AG04449 (cell line): ENCODE results near the gene PALLD.

Source experiments
- CTCF ChIA-PET: fragments of 350-600 bp; formaldehyde crosslinking; extraction: SDS; loops from one replicate; lab custom pipeline; 2021; ENCODE audit warnings: antibody characterized with exemption; lab: Yijun Ruan, JAX
- POLR2A ChIA-PET: fragments of 400-600, 350-600 bp; formaldehyde crosslinking; extraction: SDS; loops from one replicate; lab custom pipeline; 2020; ENCODE audit warnings: antibody characterized with exemption, inconsistent platforms; lab: Yijun Ruan, JAX
- DNase-seq: peaks from one replicate; pipeline ENCODE4 v3.0.0-alpha.2; 2010; ENCODE audit warnings: low read depth, low spot score
- H3K4me3 ChIP-seq: 2 replicates; pipeline ENCODE4 v1.5.1; 2011; ENCODE audit warnings: low read depth, mild to moderate bottlenecking, control low read depth, low read length
- TF ChIP-seq, protein P1 (sequence below): IDR thresholded peaks from one replicate; pipeline ENCODE4 v1.5.1; 2011; ENCODE audit warnings: mild to moderate bottlenecking, moderate library complexity, low read length, control low read depth, inconsistent platforms; ENCODE audit not compliant: insufficient read depth; ENCODE audit errors: missing control alignments

The PALLD gene

GRCh38 chr4:168637872-168638756, 141.3 kb downstream of the PALLD start:
- POLR2A ChIA-PET = no interaction called here
- CTCF ChIA-PET = interaction anchor here (0.9 to 1.0 kb wide), 2 partner anchors 52 to 283 kb away, joined by 3 to 5 read pairs; no protein-coding TSS in a partner anchor
- DNase-seq = no peak
- H3K4me3 ChIP-seq = no peak overlapping the region
- TF ChIP-seq, protein P1, sequence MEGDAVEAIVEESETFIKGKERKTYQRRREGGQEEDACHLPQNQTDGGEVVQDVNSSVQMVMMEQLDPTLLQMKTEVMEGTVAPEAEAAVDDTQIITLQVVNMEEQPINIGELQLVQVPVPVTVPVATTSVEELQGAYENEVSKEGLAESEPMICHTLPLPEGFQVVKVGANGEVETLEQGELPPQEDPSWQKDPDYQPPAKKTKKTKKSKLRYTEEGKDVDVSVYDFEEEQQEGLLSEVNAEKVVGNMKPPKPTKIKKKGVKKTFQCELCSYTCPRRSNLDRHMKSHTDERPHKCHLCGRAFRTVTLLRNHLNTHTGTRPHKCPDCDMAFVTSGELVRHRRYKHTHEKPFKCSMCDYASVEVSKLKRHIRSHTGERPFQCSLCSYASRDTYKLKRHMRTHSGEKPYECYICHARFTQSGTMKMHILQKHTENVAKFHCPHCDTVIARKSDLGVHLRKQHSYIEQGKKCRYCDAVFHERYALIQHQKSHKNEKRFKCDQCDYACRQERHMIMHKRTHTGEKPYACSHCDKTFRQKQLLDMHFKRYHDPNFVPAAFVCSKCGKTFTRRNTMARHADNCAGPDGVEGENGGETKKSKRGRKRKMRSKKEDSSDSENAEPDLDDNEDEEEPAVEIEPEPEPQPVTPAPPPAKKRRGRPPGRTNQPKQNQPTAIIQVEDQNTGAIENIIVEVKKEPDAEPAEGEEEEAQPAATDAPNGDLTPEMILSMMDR = no peak

DNA sequence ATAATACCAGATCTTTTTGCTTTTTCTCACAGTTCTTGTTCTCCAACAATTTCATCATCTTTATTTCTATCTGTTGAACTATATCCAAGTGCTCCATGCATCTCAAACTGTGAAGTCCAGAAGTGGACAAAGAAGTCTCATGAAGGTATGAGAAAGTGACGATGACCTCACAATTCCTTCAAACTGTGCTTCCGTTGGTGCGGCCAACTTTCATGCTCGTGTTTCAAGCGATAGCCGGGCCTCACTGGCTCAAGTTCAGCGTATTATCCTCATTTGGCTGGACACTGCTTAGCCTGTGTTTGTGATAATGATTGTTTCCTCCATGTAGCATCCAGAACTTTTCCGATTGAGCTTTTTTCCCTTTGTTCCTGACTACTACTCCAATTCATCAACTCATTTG, 143.1 kb downstream of the PALLD start:
- CTCF ChIA-PET = interaction anchor here (2.2 kb wide), 1 partner anchor 17 kb away, joined by 7 read pairs; no protein-coding TSS in a partner anchor
- TF ChIP-seq, protein P1 = no peak
- no peak for DNase-seq
- POLR2A ChIA-PET = no interaction called here
- H3K4me3 ChIP-seq = no peak overlapping the region

- POLR2A ChIA-PET = interaction anchor here (1.2 kb wide), 1 partner anchor 9 kb away, joined by 5 read pairs; no protein-coding TSS in a partner anchor
- TF ChIP-seq, protein P1 = no peak
- CTCF ChIA-PET = no interaction called here
Measured at GRCh38 chr4:168641811-168642140, 144.9 kb downstream of the PALLD start.

DNA sequence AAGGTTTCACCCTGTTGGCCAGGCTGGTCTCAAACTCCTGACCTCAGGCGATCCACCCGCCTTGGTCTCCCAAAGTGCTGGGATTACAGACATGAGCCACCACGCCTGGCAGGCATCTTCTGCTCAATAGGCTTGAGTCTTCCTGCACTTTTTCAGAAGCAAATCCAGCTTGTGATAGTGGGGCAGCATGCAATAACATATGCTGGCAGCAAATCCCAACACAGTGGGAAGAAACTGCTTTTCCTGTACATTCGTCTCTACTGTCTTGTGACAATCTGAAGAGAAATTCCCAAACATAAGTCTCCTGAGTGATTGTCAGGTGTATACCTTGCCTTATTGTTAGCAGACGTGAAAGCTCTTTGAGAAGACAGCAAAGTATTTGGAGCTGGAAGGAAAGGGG, 145.7 kb downstream of the PALLD start:
- CTCF ChIA-PET = interaction anchor here (0.7 to 1.4 kb wide), 4 partner anchors 11 to 281 kb away, joined by 3 to 4 read pairs (median 3); no protein-coding TSS in a partner anchor
- POLR2A ChIA-PET = interaction anchor here (1.2 kb wide), 1 partner anchor 9 kb away, joined by 5 read pairs; no protein-coding TSS in a partner anchor
- no peak for DNase-seq
- H3K4me3 ChIP-seq = no peak overlapping the region
- TF ChIP-seq, protein P1 = no peak

More at GRCh38 chr4:168641811-168642140, 144.9 kb downstream of the PALLD start:
- H3K4me3 ChIP-seq = no peak overlapping the region
- DNase-seq = no peak

- H3K4me3 ChIP-seq = no peak overlapping the region
- TF ChIP-seq, protein P1 = no peak
- CTCF ChIA-PET = interaction anchor here (1.0 to 1.4 kb wide), 3 partner anchors 11 to 280 kb away, joined by 3 to 4 read pairs (median 3); no protein-coding TSS in a partner anchor
- POLR2A ChIA-PET = interaction anchor here (1.2 kb wide), 1 partner anchor 8 kb away, joined by 5 read pairs; no protein-coding TSS in a partner anchor
- DNase-seq = no peak
Measured at GRCh38 chr4:168643111-168643795, 146.4 kb downstream of the PALLD start.
